Dedifferentiated amniotic fluid mesenchymal stem cell (primary cell): Measurements from ENCODE around the gene HCN2.

Experiments used
- DNase-seq: peaks from one replicate; pipeline ENCODE4 v3.0.0-alpha.2; 2016; ENCODE audit errors: extremely low spot score

The HCN2 gene

GRCh38 chr19:589693-590395 lies at the start of gene HCN2:
Gene HCN2, plus strand, starts transcription at chr19:589881. Its CDS starts 65 bp downstream, at chr19:589946.
- DNase-seq: no peak

- DNase-seq: no peak
Observed at GRCh38 chr19:540867-541637, 48.6 kb upstream of the HCN2 start.

GRCh38 chr19:541699-542098 lies 48.0 kb upstream of the HCN2 start:
- no peak for DNase-seq

GRCh38 chr19:542173-542866 lies 47.4 kb upstream of the HCN2 start:
- DNase-seq: no peak

- no peak for DNase-seq
Observed at GRCh38 chr19:543910-544608, 45.6 kb upstream of the HCN2 start, which contains the start of gene GZMM. Gene GZMM, plus strand, starts transcription at chr19:544053. Its CDS starts 19 bp downstream, at chr19:544072.

DNA sequence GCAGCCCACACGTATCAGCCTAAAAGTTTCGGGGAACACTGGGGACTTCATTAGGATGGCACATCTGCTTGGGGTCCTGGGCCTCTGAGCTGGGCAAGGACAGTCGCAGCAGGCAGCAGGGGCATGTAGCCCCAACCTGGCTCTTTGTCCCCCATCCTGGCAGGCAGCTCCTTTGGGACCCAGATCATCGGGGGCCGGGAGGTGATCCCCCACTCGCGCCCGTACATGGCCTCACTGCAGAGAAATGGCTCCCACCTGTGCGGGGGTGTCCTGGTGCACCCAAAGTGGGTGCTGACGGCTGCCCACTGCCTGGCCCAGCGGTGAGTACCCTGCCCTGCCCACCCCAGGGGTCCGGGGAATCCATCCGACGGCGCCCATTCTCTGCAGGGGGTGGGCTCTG lies 42.6 kb upstream of the HCN2 start:
- no peak for DNase-seq

DNA sequence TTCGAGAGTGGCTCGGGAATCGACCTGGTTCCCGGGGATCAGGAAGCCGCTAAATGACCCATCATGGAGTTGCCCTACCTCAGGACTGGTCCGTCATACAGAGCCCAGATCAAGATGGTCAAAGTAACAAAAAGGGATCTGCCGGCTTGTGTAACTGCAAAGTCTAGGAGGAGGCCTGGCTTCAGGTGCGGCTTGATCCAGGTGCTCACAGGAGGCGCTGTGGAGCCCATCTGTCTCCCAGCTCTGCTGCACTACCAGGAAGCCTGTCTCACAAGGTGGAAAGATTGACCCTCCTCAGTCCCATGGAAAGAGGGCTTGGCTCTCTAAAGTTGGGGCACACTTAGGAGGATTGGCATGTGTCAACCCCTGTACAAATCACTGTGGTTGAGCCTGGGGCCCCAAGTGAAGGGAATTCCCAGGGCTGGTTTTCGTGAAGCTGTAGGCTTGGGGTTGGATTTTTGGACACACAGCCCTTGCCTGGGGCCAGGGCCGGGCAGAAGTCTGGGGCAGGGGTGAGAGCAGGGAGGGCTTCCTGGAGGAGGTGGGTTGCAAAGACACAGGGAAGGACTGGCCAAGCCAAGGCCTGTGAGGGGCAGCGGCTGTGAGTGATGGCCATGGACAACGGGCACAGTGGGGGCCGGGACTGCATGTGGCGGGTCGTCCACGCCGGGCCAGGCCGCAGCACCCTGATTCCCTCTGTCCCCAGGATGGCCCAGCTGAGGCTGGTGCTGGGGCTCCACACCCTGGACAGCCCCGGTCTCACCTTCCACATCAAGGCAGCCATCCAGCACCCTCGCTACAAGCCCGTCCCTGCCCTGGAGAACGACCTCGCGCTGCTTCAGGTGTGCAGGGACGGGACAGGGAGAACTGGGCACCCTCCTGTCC lies 41.6 kb upstream of the HCN2 start:
- no peak for DNase-seq

GRCh38 chr19:548886-549830 lies 40.5 kb upstream of the HCN2 start:
- DNase-seq: no peak

GRCh38 chr19:554817-555216 lies 34.9 kb upstream of the HCN2 start:
- no peak for DNase-seq

DNA sequence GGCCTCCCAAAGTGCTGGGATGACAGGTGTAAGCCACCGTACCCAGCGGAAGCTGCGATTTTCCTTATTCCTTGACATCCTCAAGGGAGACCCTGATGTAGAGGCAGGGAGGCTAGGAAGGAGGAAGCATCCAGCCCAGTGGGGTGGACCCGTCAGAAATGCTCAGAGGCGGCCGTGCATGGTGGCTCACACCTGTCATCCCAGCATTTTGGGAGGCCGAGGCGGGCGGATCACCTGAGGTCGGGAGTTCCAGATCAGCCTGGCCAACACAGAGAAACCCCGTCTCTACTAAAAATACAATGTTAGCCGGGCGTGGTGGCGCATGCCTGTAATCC lies 34.2 kb upstream of the HCN2 start:
- no peak for DNase-seq

GRCh38 chr19:556611-557382 lies 32.9 kb upstream of the HCN2 start:
- DNase-seq: no peak

DNA sequence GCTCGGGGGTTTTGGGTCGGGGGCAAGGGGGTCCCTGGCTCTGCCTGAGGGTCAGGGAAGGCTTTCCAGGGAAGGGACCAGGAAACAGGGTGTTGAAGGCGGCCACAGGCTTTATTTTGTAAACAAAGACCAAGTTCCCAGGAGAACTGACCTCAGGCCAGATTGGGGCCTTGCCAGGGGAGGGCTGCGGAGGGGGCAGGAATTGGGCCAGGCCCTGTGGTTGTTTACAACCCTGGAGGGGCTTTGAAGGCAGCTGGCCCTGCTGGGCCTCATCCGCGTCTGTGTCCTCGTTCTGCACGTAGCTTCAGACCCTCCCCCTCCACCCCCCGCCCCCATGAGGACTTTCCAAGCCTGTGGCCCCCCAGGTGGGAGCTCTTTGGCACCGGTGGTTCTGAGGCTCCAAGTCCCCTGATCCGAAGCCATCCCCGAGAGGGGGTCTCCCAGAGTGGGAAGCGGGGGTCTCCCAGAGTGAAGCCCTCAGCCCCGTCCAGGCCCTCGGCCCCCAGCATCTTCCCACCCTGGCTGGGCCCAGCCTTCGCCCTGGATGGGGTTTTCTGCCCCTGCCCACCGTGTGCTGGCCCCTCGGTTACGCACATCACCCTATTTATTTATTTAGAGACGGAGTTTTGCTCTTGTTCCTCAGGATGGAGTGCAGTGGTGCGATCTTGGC lies 30.8 kb upstream of the HCN2 start:
- DNase-seq: no peak

DNA sequence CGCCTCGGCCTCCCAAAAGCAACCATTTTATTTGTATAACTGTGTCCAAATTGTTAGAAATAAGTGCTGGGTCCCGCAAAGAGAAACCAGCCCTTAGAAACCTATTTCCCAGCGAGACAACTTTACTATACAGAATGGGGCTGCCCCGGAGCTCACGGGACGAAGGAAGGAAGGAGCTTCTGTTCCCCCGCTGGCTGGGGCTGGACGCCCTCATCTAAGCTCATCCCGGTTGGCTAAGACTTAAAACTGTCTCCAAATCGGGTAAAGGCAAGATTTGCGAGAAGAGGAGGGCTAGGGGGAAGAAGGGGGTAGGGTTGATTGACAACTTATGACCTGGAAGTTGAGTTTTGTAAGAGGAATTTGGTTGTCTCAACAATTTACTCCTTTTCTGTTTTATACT lies 29.6 kb upstream of the HCN2 start:
- no peak for DNase-seq

DNA sequence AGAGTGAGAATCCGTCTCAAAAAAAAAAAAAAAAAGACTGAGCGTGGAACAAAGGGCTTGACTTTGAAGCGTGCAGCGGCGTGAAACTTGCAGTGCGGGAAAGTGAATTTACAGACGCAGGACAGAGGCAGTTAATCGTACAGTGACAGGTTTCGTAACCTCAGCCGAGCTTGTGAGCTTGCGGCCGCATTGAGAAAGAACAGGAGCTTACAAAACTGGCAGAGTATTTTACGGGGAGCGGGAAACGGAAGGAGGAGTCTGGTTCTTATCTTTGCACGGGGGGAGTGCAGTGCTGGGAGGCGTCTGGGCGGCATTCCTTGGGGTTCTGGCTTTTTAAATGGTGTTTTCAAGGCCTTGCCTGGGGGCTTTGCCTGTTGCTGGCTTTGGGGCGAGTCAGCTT lies 23.3 kb upstream of the HCN2 start:
- no peak for DNase-seq

- DNase-seq: no peak
Observed at GRCh38 chr19:566844-567243, 22.8 kb upstream of the HCN2 start.

DNA sequence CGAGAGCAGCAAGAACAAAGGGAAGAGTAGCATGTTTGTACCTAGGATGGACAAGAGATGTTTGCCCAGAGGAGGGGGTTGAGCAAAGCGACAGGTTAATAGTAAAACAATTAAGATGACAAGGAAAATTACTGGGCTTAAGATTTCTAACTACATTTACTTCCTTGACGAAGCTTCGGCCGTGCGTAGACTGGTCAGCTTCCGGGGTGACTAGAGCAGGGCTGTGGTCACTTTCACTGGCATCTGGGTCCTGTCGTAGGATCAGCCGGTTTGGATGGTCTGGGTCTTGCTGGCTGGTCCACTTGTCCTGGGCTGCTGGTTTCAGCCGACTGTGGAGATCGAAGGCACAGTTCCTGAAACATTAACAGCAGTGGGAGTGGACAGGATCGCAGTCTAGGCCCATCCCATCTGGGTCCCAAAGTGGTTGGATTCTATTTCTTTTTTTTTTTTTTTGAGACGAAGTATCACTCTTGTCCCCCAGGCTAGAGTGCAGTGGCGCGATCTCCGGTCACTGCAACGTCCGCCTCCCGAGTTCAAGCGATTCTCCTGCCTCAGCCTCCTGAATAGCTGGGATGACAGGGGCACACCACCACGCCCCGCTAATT lies 22.3 kb upstream of the HCN2 start:
- DNase-seq: no peak

DNA sequence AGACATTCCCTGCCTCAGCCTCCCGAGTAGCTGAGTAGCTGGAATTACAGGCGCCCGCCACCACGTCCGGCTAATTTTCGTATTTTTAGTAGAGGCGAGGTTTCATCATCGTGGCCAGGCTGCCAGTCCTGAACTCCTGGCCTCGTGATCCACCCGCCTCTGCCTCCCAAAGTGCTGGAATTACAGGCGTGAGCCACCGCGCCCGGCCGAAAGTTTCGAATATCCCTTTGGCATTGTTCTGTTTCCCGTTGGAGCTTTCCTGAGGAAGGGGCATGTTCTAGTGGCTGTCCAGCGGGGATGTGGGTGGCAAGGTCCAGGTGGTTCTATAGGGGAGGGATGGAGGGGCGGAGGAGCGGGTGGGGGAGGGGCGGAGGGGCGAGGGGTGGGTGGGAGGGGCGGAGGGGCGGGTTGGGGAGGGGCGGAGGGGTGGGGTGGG lies 19.4 kb upstream of the HCN2 start:
- DNase-seq: no peak

- DNase-seq: no peak
Observed at GRCh38 chr19:570937-571565, 18.6 kb upstream of the HCN2 start.
